Measurements from ENCODE around the gene FADS2.

Gene FADS2

GRCh38 chr11:61899146-61899841 is 71.2 kb downstream of the FADS2 start:
- Histone ChIP-seq H3K4me1 (ENCODE audit: low read length) (peaks cover 4% of the 10 kb centered on the region; the same call in 1 of the 2 replicates), H2AFZ (ENCODE audit: low read length) (peak overlapping the region; percentile 58; the same call in 1 of the 2 replicates)

GRCh38 chr11:61900251-61900650 is 72.2 kb downstream of the FADS2 start:
- DNase-seq, result no peak
- TF ChIP-seq CTCF (IDR thresholded peaks at IDR 0.05; ENCODE audit: low read length) (no peak), EZH2phosphoT487 (IDR thresholded peaks at IDR 0.05; ENCODE audit: low read length) (no peak), EZH2 (optimal IDR thresholded peaks at IDR 0.05; ENCODE audit: low read depth, low read length) (no peak)

More at GRCh38 chr11:61899146-61899841, 71.2 kb downstream of the FADS2 start:
- no peaks in the 10 kb centered on the region for H3K9me3 ChIP-seq (replicated peaks; ENCODE audit: insufficient read depth, low read length)
- H3K9ac ChIP-seq (ENCODE audit: low read length), result no peak overlapping the region
- no peaks in the 10 kb centered on the region for H3K9me2 ChIP-seq (replicated peaks; ENCODE audit: insufficient read depth, low read length)
- no peaks in the 10 kb centered on the region for H3K79me2 ChIP-seq (ENCODE audit: low read length)
- H4K20me1 ChIP-seq (ENCODE audit: insufficient read depth, low read length), result no peaks in the 10 kb centered on the region
- no peaks in the 10 kb centered on the region for H3F3A ChIP-seq (ENCODE audit: insufficient read depth, low read length)
- H3K4me2 ChIP-seq (ENCODE audit: low read depth, low read length), result peak overlapping the region; percentile 27; the same call in 1 of the 2 replicates
- TF ChIP-seq CTCF (IDR thresholded peaks at IDR 0.05; ENCODE audit: low read length) (peak; percentile 99), EZH2 (optimal IDR thresholded peaks at IDR 0.05; ENCODE audit: low read depth, low read length) (no peak), EZH2phosphoT487 (IDR thresholded peaks at IDR 0.05; ENCODE audit: low read length) (no peak)
- H3K4me3 ChIP-seq (ENCODE audit: low read length), result no peak overlapping the region
- peak; percentile 77 for DNase-seq
- no peak overlapping the region for H3K27ac ChIP-seq (ENCODE audit: low read length)
- peaks cover 24% of the 10 kb centered on the region for H3K27me3 ChIP-seq (replicated peaks; ENCODE audit: insufficient read depth, low read length)
- no peaks in the 10 kb centered on the region for H3K36me3 ChIP-seq (replicated peaks; ENCODE audit: insufficient read depth, low read length)

GRCh38 chr11:61901397-61901796 is 73.3 kb downstream of the FADS2 start:
- H3K4me3 ChIP-seq (ENCODE audit: low read length), result no peak overlapping the region
- peaks cover 4% of the 10 kb centered on the region; the same call in 1 of the 2 replicates for H3K4me1 ChIP-seq (ENCODE audit: low read length)
- H3K4me2 ChIP-seq (ENCODE audit: low read depth, low read length), result no peak overlapping the region
- no peaks in the 10 kb centered on the region for H3F3A ChIP-seq (ENCODE audit: insufficient read depth, low read length)
- DNase-seq, result no peak
- no peaks in the 10 kb centered on the region for H3K9me2 ChIP-seq (replicated peaks; ENCODE audit: insufficient read depth, low read length)
- no peak overlapping the region for H3K27ac ChIP-seq (ENCODE audit: low read length)
- H3K36me3 ChIP-seq (replicated peaks; ENCODE audit: insufficient read depth, low read length), result no peaks in the 10 kb centered on the region
- H3K9ac ChIP-seq (ENCODE audit: low read length), result no peak overlapping the region
- no peaks in the 10 kb centered on the region for H3K79me2 ChIP-seq (ENCODE audit: low read length)
- no peaks in the 10 kb centered on the region for H4K20me1 ChIP-seq (ENCODE audit: insufficient read depth, low read length)
- no peak overlapping the region for H2AFZ ChIP-seq (ENCODE audit: low read length)
- H3K9me3 ChIP-seq (replicated peaks; ENCODE audit: insufficient read depth, low read length), result no peaks in the 10 kb centered on the region
- no peak for TF ChIP-seq EZH2phosphoT487 (IDR thresholded peaks at IDR 0.05; ENCODE audit: low read length)
- TF ChIP-seq EZH2 (optimal IDR thresholded peaks at IDR 0.05; ENCODE audit: low read depth, low read length), result no peak
- TF ChIP-seq CTCF (IDR thresholded peaks at IDR 0.05; ENCODE audit: low read length), result no peak
- H3K27me3 ChIP-seq (replicated peaks; ENCODE audit: insufficient read depth, low read length), result peaks cover 6% of the 10 kb centered on the region; the same call in 1 of the 2 replicates

More at GRCh38 chr11:61900251-61900650, 72.2 kb downstream of the FADS2 start:
- H3K4me1 ChIP-seq (ENCODE audit: low read length), result peaks cover 4% of the 10 kb centered on the region; the same call in 1 of the 2 replicates
- no peaks in the 10 kb centered on the region for H3K36me3 ChIP-seq (replicated peaks; ENCODE audit: insufficient read depth, low read length)
- H3K9ac ChIP-seq (ENCODE audit: low read length), result no peak overlapping the region
- no peak overlapping the region for H3K27ac ChIP-seq (ENCODE audit: low read length)
- no peak overlapping the region for H2AFZ ChIP-seq (ENCODE audit: low read length)
- no peak overlapping the region for H3K4me3 ChIP-seq (ENCODE audit: low read length)
- peaks cover 17% of the 10 kb centered on the region for H3K27me3 ChIP-seq (replicated peaks; ENCODE audit: insufficient read depth, low read length)
- no peaks in the 10 kb centered on the region for H4K20me1 ChIP-seq (ENCODE audit: insufficient read depth, low read length)
- H3K9me2 ChIP-seq (replicated peaks; ENCODE audit: insufficient read depth, low read length), result no peaks in the 10 kb centered on the region
- H3K9me3 ChIP-seq (replicated peaks; ENCODE audit: insufficient read depth, low read length), result no peaks in the 10 kb centered on the region
- H3K4me2 ChIP-seq (ENCODE audit: low read depth, low read length), result no peak overlapping the region
- no peaks in the 10 kb centered on the region for H3F3A ChIP-seq (ENCODE audit: insufficient read depth, low read length)
- H3K79me2 ChIP-seq (ENCODE audit: low read length), result no peaks in the 10 kb centered on the region
